HL-60/S4 treated with phorbol 12-myristate 13-acetate at 8.2 ng/mL for 4 days and 3 days (cell line): ENCODE results near the gene ZKSCAN1.

Experiments
- in situ Hi-C: fragments of 300-500 bp; cut with MboI; formaldehyde crosslinking; loops from 2 replicates; pipeline ENCODE4 v1.15.0; 2022; ENCODE audit warnings: low sequenced_read_pairs

ZKSCAN1 gene

DNA sequence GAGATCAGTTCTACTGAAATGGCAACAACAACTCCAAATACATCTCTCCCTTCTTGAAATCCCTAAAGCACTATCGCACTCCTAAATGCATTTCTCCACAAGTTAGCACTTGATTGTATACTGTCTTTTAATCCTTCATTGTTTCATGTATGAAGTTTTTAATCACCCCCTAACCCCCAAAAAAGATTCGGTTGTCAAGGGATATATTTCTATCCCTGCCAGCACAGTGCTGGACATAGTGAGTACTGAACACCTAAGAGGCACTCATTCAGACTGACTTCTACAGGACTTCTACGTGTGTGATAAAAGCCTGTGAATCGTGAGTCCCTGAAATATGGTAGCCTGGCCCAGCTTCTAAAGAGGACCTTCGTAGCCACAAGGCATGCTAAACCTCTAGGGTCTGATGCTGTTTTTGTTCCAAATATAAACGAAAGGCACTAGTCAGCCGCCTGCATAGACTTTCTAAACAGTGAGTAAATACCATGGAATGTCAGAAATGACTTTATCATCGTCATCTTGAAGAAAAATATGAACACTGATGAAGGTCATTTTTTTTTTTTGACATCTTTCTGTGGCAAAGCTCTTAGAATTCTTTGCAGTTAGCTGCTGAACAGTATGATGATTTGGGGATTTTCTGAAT lies 19.6 kb downstream of the ZKSCAN1 start:
- in situ Hi-C loops, result no loop called here

DNA sequence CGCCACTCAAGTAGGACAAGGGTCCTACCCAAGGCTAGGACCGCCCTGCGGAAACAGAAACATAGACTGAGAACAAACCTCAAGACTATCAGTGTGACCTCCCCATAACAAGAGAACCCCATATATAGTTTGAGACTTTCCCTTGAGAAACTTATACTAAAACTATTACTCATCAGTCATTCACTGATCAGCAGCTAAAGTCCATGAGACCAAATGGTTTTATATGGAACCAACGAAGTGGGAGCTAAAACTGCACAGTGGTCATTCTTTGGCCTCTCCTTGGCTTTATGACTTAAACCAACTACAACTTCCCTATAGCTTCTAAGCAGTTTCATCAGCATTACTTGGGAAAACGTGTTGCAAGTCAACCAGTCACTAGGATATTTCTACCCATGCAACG lies 20.5 kb downstream of the ZKSCAN1 start:
- in situ Hi-C loops, result no loop called here

DNA sequence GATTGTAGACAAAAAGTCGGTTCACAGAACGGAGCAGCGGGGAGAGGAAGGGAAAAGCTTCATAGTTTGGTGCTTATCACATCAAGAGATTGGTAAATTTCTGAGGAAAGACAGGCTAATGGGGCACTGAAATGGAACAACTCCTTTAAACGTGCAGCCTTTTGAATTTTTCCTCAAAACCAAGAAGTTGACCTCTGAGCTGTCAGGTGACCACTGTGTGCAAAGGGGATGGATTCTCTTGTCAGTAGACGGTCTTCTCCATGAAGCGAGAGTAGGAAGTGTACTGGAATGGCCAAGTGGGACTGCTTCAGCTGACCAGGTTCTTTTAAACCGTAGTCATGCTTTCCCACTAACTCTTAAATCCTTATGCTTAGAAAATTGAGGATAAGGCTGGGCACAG lies 22.9 kb downstream of the ZKSCAN1 start:
- in situ Hi-C loops, result no loop called here

DNA sequence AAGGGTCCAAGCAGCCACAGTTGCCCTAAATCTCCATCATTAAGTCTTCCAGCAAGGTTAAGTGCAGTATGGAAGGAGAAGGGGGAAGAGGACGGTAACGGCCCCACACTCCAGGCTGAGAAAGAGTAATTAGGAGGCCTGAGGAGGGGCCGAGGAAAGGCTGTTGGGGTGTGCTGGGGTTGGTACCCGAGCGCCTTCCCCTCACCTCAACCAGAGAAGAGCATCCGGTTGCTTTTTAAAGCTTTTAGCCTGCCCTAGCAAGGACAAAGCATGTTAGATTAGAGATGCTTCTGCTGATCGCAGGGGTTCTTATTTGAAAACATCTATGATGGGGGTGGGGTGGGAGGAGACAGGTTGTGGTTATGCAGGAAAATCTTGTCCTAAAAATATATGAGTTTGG lies 25.2 kb downstream of the ZKSCAN1 start:
- in situ Hi-C loops, result no loop called here

DNA sequence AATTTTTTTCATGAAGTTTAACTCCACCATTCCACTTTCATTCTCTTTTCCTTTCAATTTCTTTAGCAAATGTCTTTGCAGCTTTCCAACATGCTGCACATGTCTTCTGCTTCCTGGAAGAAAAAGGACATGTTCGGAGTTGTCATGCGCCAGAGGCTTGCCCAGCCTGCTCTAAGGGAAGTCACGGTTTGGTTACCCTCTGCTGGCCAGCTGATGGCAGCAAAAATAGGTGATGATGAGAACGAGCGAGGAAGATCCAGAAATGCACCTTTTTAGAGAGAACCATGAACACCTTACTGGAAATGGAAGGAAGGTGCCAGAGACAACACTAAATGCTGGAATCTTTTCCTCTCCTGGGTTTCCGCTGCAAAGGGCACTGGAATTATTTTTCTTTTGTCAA lies 29.3 kb downstream of the ZKSCAN1 start:
- in situ Hi-C loops, result no loop called here

DNA sequence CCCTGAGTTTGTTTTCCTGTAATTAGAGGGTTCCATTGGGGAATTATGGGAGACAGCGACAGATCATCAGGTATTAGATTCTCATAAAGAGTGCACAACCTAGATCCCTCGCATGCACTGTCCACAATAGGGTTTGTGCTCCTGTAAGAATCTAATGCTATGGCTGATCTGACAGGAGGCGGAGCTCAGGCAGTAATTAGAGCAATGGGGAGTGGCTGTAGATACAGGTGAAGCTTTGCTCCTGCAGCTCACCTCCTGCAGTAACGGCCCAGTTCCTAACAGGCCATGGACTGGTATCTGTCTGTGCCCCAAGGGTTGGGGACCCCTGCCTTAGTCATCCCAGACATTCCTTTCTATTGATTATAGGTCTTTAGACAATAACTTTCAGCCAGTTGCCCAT lies 33.3 kb downstream of the ZKSCAN1 start:
- in situ Hi-C loops, result no loop called here

DNA sequence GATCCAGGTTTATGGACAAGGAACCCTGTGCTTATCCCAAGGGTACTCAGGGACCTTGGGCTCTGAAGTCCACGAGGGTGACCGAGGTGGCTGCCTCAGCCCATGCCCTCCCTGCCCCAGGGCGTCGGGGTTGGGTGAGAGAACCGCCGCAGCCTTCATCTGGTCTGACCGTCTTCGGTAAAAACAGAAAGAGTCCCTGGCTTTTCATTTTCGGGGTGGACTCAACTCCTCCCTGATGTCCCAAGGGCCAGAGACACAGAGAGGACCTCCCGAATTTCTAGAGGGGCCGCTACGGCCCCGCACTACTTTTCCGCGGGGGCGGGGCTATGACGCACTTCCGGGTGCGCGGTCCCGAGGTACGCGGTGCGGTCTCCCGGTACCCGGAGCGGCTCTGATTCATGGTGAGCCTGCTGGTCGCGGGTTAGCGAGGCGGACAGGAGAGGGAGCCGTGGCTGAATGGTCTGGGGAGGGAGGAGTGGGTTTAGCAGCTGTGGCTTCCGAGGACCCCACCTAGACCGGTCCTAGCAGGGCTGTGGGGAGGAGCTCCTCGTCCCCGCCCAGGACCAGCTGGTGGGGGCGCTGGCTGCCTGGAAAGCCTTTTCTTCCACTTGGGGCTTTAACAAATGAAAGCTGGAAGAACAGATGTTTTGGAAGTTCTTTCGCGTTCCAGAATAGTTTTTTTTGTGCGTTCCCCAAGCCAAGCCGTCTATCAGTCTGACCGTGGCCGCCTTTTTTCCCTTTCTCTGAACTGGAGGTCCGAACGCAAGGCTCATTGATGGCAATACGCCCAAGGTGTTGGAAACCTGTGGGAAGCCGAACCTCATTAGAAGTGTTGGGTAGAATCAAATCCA lies 34.3 kb downstream of the ZKSCAN1 start, which contains the start of gene ZSCAN21:
Gene ZSCAN21 (plus strand): TSS at position 334 of the 851 bp plus-strand sequence. CDS start 7,233 bp downstream, outside the sequence.
- in situ Hi-C loops, result no loop called here

DNA sequence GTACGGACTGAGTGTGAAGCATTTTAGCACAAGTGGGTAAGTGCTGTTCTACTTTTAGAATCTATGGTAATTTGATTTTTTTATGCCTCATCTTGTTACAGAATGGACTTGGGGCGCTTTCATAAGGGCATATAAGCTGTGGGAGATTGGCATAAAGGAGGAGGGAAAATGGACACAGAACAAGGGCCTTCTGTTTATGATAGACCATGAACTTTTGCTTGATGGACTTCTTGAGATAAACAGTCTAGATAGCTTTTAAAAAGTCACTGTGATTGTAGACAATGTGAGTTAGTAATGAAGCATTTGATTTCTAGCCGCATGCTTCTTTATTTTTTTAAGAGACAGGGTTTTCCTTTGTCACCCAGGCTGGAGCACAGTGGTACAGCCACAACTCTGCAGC lies 36.2 kb downstream of the ZKSCAN1 start:
- in situ Hi-C loops, result no loop called here

DNA sequence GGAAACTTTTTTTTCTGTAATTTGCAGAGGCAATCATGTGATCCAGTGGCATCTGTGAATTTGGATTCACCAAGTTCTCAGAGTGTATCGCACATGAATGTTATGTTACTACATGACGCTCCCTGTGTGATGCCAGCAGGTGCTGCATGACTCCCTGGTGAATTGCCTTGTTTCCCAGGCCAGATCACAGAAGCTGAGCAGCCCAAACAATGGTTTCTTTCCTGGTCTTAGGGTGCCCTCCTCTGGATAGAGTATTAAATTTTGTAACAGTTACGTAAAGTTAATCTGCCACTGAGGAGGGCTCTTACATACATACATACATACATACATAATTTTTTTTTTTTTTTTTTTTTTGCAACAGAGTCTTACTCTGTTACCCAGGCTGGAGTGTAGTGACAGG lies 37.8 kb downstream of the ZKSCAN1 start:
- in situ Hi-C loops, result no loop called here

DNA sequence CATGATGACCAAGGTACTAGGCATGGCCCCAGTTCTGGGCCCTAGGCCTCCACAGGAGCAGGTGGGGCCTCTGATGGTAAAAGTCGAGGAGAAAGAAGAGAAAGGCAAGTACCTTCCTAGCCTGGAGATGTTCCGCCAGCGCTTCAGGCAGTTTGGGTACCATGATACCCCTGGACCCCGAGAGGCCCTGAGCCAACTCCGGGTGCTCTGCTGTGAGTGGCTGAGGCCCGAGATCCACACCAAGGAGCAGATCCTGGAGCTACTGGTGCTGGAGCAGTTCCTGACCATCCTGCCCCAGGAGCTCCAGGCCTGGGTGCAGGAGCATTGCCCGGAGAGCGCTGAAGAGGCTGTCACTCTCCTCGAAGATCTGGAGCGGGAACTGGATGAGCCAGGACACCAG lies 41.6 kb downstream of the ZKSCAN1 start:
- in situ Hi-C loops, result no loop called here

DNA sequence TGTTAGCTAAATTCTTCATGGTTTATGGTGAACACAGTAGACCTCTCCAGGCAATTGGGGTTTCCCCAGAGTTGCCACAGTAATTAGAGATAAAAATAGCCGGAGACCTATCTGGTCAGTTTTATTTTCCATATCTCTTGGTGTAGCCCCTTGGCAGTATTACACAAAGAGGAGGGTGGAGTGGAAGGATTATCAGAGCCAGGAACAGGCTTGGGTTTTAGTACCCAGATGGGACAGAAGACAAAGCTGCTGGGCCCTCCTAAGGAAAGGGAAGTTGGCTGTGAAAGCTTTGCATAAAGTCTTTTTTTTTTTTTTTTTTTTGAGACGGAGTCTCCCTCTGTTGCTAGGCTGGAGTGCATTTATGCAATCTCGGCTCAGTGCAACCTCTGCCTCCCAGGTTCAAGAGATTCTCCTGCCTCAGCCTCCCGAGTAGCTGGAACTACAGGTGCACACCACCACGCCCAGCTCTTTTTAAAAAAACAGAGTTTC lies 43.9 kb downstream of the ZKSCAN1 start:
- in situ Hi-C loops, result no loop called here

DNA sequence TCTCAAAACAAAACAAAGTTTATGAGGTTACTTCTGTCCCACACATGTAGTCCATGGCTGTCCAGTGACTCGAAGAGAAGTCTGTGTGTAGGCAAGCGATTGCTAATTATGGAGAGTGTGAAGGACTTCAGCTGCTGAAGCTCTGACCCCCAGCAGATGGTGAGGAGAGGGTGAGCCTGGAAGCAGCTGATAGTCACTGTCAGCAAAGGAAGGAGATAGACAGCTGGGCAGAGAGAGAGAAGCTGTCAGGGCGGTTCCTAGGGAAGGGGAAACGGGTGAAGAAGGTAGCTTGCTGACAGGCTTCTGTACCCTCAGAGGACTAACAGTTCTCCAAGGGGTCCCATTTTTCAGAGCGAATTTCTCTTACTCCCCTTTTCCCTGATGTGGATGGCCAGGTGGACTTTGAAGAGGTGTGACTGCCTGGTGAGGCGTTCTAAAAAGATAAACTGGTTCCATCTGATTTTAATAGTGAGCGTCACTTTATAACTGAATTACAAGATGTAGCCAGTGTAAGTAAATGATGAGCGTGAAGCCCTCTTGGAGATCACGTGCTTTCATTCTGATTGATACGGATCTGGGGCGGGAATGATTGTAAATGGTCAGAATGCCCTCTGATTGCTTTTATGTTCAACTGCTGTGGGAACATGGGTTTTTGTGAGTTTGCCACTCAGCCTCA lies 46.3 kb downstream of the ZKSCAN1 start:
- in situ Hi-C loops, result no loop called here

DNA sequence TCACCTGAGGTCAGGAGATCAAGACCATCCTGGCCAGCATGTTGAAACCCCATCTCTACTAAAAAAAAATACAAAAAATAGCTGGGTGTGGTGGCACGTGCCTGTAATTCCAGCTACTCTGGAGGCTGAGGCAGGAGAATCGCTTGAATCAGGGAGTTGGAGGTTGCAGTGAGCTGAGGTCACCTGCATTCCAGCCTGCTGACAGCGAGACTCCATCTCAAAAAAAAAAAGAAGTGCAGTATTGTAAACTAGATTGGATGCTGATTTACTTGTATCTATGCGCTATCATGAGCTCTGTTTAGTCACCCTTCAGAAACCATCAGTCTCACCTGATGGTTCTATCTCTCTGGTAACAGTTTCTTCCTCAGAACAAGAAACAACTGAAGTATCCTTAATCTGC lies 48.0 kb downstream of the ZKSCAN1 start:
- in situ Hi-C loops, result no loop called here

DNA sequence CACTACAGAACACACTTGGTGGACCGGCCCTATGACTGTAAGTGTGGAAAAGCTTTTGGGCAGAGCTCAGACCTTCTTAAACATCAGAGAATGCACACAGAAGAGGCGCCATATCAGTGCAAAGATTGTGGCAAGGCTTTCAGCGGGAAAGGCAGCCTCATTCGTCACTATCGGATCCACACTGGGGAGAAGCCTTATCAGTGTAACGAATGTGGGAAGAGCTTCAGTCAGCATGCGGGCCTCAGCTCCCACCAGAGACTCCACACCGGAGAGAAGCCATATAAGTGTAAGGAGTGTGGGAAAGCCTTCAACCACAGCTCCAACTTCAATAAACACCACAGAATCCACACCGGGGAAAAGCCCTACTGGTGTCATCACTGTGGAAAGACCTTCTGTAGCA lies 48.8 kb downstream of the ZKSCAN1 start:
- in situ Hi-C loops, result no loop called here

DNA sequence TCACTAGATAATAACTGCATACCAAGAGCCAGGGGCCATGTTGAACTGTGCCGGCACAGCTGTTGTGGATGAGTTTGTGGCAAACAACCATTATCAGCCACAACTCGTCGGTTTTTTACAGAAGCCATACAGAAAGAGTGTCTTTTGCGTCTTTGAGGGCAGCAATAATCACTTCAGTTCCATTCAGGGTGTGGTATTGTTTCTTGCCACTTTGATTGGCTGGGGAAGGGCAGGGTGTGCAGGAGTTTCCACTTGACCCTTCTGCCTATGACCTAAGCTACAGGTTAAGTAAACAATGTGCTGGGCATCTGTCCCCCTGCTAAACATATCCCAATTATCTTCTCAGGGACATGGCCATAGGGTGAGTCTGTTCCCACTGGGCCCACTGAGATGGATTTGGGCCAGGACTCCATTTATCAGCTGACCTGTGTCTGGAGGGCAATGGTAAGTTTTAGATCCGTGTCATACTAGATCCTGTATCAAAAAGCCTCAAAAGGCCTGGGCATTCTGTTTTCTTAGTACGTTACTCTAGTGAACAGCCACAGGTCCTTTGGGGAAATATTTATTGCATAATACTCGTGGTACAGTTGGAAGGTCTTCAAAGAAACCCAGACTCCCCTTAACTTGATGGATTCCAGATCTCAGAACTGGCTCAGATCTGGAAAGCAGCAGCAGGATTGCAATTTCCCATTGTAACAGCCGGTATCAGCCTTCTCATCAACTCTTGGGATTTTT lies 50.2 kb downstream of the ZKSCAN1 start:
- in situ Hi-C loops, result no loop called here

DNA sequence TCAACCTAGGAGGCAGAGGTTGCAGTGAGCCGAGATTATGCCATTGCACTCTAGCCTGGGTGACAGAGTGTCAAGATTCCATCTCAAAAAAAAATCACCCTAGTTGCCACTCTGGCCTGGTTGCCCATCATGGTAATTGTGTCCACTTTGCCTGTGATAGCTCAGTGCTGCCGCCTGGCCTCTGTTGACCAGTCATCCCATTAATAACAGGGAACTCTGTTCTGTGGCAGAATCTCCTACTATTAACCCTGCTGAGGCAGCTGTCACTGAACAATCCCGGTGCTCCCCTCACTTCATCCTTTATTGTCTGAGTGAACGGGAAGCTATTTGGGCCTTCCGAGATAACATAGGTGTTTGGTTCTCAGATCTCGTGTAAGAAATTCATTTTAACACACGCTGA lies 51.6 kb downstream of the ZKSCAN1 start:
- in situ Hi-C loops, result no loop called here

DNA sequence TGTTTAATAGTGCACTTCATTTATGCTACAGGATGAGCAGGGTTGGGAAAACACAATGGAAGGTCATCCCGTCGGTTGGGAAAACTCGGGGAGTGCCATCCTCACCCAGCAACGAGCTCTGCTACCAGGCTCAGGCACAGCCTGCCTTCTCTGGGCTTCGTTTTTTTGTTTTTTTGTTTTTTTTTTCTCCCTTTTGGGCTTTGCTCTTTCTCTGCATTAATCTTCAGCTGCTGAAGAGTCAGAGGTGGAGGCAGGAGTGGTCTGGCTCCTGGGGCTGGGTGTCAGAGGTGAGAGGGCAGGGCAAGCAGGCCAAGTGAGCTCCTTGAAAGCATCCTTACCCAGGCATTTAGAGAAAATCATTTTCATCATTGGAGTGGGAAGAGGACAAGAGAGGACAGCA lies 54.6 kb downstream of the ZKSCAN1 start:
- in situ Hi-C loops, result no loop called here

DNA sequence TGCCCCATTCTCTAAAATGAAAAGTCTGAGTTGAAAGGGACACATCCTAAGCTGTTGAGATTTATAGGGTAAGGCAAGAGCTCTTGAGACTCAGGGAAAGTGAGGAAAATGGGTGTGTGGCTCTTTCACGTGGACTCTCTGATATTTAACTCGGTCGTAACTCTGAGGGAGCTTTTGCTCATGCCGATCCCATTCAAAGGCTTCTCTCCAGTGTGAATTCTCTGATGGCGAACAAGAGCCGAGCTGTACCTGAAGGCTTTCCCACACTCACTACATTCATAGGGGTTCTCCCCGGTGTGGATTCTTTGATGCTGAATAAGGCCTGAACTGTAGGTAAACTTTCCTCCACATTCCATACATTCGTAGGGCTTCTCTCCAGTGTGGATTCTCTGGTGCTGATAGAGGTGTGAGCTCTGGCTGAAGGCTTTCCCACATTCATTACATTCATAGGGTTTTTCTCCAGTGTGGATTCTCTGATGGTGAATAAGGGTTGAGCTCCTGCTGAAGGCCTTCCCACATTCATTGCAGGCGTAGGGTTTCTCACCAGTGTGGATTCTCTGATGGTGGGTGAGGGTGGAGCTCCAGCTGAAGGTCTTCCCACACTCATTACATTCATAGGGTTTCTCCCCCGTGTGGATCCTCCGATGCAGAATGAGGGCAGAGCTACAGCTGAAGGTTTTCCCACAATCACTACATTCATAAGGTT lies 55.8 kb downstream of the ZKSCAN1 start:
- in situ Hi-C loops, result no loop called here

DNA sequence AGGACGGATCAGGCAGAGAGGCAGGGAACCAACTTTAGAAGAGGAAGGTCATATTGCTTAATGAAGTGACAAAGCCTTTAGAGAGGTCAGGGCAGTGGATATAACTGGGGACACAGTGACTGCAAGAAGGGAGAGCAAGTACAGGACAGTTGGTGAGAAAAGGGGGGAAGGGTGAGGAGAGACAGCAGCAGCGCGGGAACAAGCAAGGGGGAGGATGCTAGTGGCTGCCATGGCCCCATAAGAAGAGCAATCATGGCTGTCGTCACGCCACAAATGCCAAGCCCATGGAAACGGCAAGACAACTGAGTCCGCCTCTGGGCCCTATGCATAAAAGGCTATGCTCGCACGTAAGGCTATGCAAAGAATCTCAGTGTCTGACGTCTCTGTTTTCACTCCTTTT lies 57.1 kb downstream of the ZKSCAN1 start:
- in situ Hi-C loops, result no loop called here

DNA sequence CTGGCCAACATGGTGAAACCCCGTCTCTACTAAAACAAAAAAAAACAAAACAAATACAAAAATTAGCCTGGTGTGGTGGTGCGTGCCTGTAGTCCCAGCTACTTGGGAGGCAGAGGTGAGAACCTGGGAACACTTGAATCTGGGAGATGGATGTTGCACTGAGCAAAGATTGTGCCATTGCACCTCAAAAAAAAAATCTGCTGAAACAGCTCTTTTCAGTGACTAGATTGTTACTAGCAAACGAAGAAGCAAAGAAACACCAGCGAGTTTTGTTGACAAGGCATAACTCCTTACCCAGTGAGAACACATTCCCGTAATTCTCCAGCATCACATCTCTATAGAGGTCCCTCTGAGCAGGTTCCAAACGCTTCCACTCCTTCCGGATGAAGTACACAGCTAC lies 59.4 kb downstream of the ZKSCAN1 start:
- in situ Hi-C loops, result no loop called here
